Measurements from ENCODE around the gene KCNJ6.

- no peak for TF ChIP-seq POLR2A (IDR thresholded peaks at IDR 0.05; ENCODE audit: low read length)
- no peak for TF ChIP-seq GATA1 (IDR thresholded peaks at IDR 0.05; ENCODE audit: low read depth, low read length)
Measured at GRCh38 chr21:37861561-37861960, 54.7 kb downstream of the KCNJ6 start.

Data from erythroblast (primary cell).